OCI-LY7 (cell line): ENCODE measurements around the gene KLC1. TPM values are rescaled to one million over a fixed set of nuclear protein-coding genes. Genes with fewer than 3 reads are reported as not detected.

ENCODE experiments used
- BruUV-seq: library from RNA; stranded (reverse); fragments of 400-500 nt; replicated peaks from 2 replicates; lab custom pipeline; 2021; lab: Mats Ljungman, UMichigan
- CTCF ChIA-PET: fragments of 300-600 bp; sonication (Branson Sonifier 250); formaldehyde crosslinking; loops from one replicate; lab custom pipeline; 2022; ENCODE audit warnings: antibody characterized with exemption; ENCODE audit not compliant: unreplicated experiment; lab: Charles Lee
- POLR2A ChIA-PET: fragments of 300-600 bp; sonication (Branson Sonifier 250); formaldehyde crosslinking; loops from one replicate; lab custom pipeline; 2022; ENCODE audit warnings: antibody characterized with exemption; lab: Charles Lee
- DNase-seq: peaks from one replicate; pipeline ENCODE4 v3.0.0-alpha.2; 2015; ENCODE audit warnings: low spot score
- H2AFZ ChIP-seq: fragments of 200-600 bp; sonication (generic), shearing (Covaris generic); 2 replicates; pipeline ENCODE4 v1.6.1; 2014; ENCODE audit warnings: mild to moderate bottlenecking, antibody characterized with exemption, low read length, moderate library complexity
- H3K27ac ChIP-seq: fragments of 200-600 bp; sonication (generic); 2 replicates; pipeline ENCODE4 v1.5.1; 2014; ENCODE audit warnings: mixed run types, low read depth, mild to moderate bottlenecking, moderate library complexity, low read length, inconsistent platforms; ENCODE audit not compliant: poor library complexity, severe bottlenecking
- H3K36me3 ChIP-seq: fragments of 200-600 bp; sonication (generic); 2 replicates; pipeline ENCODE4 v1.6.1; 2014; ENCODE audit warnings: mild to moderate bottlenecking, antibody characterized with exemption, low read length, moderate library complexity, mixed read lengths; ENCODE audit not compliant: insufficient read depth
- H3K4me1 ChIP-seq: fragments of 200-600 bp; sonication (generic); 2 replicates; pipeline ENCODE4 v1.5.1; 2014; ENCODE audit warnings: mild to moderate bottlenecking, low read length; ENCODE audit not compliant: insufficient read depth, poor library complexity, severe bottlenecking
- H3K4me2 ChIP-seq: fragments of 200-600 bp; sonication (generic); 2 replicates; pipeline ENCODE4 v1.6.1; 2014; ENCODE audit warnings: mild to moderate bottlenecking, low read length
- H3K4me3 ChIP-seq: fragments of 200-600 bp; sonication (generic); 2 replicates; pipeline ENCODE4 v1.5.1; 2014; ENCODE audit warnings: mild to moderate bottlenecking, low read depth, low read length; ENCODE audit not compliant: poor library complexity, severe bottlenecking
- H3K79me2 ChIP-seq: fragments of 200-600 bp; sonication (generic); 2 replicates; pipeline ENCODE4 v1.6.1; 2016; ENCODE audit warnings: low read depth, mild to moderate bottlenecking, low read length, moderate library complexity, mixed read lengths; ENCODE audit not compliant: insufficient read depth
- H3K9me2 ChIP-seq: fragments of 200-600 bp; sonication (generic); 2 replicates; pipeline ENCODE4 v1.6.1; 2016; ENCODE audit warnings: mild to moderate bottlenecking, low read length, mixed read lengths; ENCODE audit not compliant: insufficient read depth
- H3K9me3 ChIP-seq: fragments of 200-600 bp; sonication (generic); 2 replicates; pipeline ENCODE4 v1.6.1; 2014; ENCODE audit warnings: mild to moderate bottlenecking, mixed run types, low read length, mixed read lengths
- H4K20me1 ChIP-seq: fragments of 200-600 bp; sonication (generic); 2 replicates; pipeline ENCODE4 v1.6.1; 2014; ENCODE audit warnings: mild to moderate bottlenecking, antibody characterized with exemption, low read length, moderate library complexity, mixed read lengths; ENCODE audit not compliant: insufficient read depth
- EZH2phosphoT487 ChIP-seq: fragments of 200-600 bp; sonication (generic); IDR thresholded peaks from 2 replicates; pipeline ENCODE4 v1.6.1; 2018; ENCODE audit warnings: low read depth, borderline replicate concordance, mild to moderate bottlenecking, mixed run types, antibody characterized with exemption, low read length, moderate library complexity, mixed read lengths
- intact Hi-C: fragments of 100-400 bp; cut with micrococcal nuclease; formaldehyde crosslinking; loops from one replicate; pipeline ENCODE4 v1.10.0; 2022; ENCODE audit not compliant: unreplicated experiment
- total RNA-seq, 2 experiments: library from RNA; depleted of rRNA in 1 of 2; stranded (reverse); fragments of >200 nt in 1 of 2; shearing (Covaris generic) in 1 of 2; gene quantifications; 2 replicates each; pipeline ENCODE4 v1.2.3, GENCODE V29; 2014 to 2022
- TF ChIP-seq, protein P1 (sequence below): fragments of 200-600 bp; sonication (generic); conservative IDR thresholded peaks from 2 replicates; pipeline ENCODE4 v1.5.1; 2014; ENCODE audit warnings: mild to moderate bottlenecking, antibody characterized with exemption, low read length, moderate library complexity, mixed read lengths

KLC1 gene
- total RNA-seq, 2 experiments from 2014 or later: 147 to 157 TPM

GRCh38 chr14:103638594-103638993 is 9.6 kb downstream of the KLC1 start:
- TF ChIP-seq, protein P1, sequence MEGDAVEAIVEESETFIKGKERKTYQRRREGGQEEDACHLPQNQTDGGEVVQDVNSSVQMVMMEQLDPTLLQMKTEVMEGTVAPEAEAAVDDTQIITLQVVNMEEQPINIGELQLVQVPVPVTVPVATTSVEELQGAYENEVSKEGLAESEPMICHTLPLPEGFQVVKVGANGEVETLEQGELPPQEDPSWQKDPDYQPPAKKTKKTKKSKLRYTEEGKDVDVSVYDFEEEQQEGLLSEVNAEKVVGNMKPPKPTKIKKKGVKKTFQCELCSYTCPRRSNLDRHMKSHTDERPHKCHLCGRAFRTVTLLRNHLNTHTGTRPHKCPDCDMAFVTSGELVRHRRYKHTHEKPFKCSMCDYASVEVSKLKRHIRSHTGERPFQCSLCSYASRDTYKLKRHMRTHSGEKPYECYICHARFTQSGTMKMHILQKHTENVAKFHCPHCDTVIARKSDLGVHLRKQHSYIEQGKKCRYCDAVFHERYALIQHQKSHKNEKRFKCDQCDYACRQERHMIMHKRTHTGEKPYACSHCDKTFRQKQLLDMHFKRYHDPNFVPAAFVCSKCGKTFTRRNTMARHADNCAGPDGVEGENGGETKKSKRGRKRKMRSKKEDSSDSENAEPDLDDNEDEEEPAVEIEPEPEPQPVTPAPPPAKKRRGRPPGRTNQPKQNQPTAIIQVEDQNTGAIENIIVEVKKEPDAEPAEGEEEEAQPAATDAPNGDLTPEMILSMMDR: no peak
- TF ChIP-seq EZH2phosphoT487: no peak
- intact Hi-C loops: no loop called here
- ChIA-PET POLR2A (interaction anchor here (0.6 to 0.7 kb wide), 2 partner anchors 19 to 393 kb away, joined by 5 read pairs; no protein-coding TSS in a partner anchor), CTCF (no interaction called here)
- Histone ChIP-seq H3K4me2 (no peak overlapping the region), H3K4me3 (no peak overlapping the region), H2AFZ (no peak overlapping the region), H4K20me1 (peaks cover 7% of the 10 kb centered on the region; the same call in 1 of the 2 replicates), H3K27ac (no peak overlapping the region), H3K79me2 (peaks cover 98% of the 10 kb centered on the region), H3K4me1 (peaks cover 14% of the 10 kb centered on the region), H3K9me2 (no peaks in the 10 kb centered on the region), H3K9me3 (no peaks in the 10 kb centered on the region), H3K36me3 (peaks cover 46% of the 10 kb centered on the region)
- BruUV-seq: no TSS peak
- no peak for DNase-seq

DNA sequence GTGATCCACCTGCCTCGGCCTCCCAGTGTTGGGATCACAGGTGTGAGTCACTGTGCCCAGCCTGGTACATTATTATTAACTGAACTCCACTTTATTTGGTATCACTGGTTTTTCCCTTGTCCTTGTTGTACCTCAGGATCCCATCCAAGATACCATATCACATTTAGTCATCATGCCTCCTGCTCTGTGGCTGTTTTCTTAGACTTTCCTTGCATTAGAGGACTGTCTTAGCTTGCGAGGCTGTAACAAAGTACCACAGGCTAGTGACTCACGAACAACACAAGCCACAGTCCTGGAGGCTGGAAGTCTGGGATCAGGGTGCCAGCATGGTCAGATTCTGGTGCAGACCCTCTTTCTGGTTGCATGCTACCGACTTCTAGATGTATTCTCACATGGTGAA is 12.2 kb downstream of the KLC1 start:
- Histone ChIP-seq H3K4me3 (no peak overlapping the region), H2AFZ (no peak overlapping the region), H3K36me3 (peaks cover 45% of the 10 kb centered on the region), H3K79me2 (peaks cover 98% of the 10 kb centered on the region), H3K27ac (no peak overlapping the region), H3K4me2 (no peak overlapping the region), H3K9me3 (no peaks in the 10 kb centered on the region), H3K4me1 (no peaks in the 10 kb centered on the region), H4K20me1 (0 out of 2 replicates have a peak, but pooled peaks cover 4% of the 10 kb centered on the region), H3K9me2 (no peaks in the 10 kb centered on the region)
- DNase-seq: no peak
- CTCF ChIA-PET: no interaction called here
- TF ChIP-seq, protein P1: no peak
- no peak for TF ChIP-seq EZH2phosphoT487
- POLR2A ChIA-PET: interaction anchor here (1.0 kb wide), 1 partner anchor 19 kb away, joined by 7 read pairs; no protein-coding TSS in a partner anchor
- no TSS peak for BruUV-seq
- intact Hi-C loops: no loop called here

- TF ChIP-seq, protein P1: no peak
- TF ChIP-seq EZH2phosphoT487: no peak
- intact Hi-C loops: no loop called here
- CTCF ChIA-PET: no interaction called here
- H3K79me2 ChIP-seq: peaks cover 97% of the 10 kb centered on the region
- no peak overlapping the region for H3K4me2 ChIP-seq
- BruUV-seq: no TSS peak
- DNase-seq: no peak
- H3K4me1 ChIP-seq: no peaks in the 10 kb centered on the region
- 0 out of 2 replicates have a peak, but pooled peaks cover 11% of the 10 kb centered on the region for H4K20me1 ChIP-seq
- no peaks in the 10 kb centered on the region for H3K9me3 ChIP-seq
- H3K9me2 ChIP-seq: no peaks in the 10 kb centered on the region
- no peak overlapping the region for H3K27ac ChIP-seq
- H2AFZ ChIP-seq: no peak overlapping the region
- H3K4me3 ChIP-seq: no peak overlapping the region
- POLR2A ChIA-PET: interaction anchor here (0.6 kb wide), 1 partner anchor 22 kb away, joined by 3 read pairs; no protein-coding TSS in a partner anchor
- H3K36me3 ChIP-seq: peaks cover 21% of the 10 kb centered on the region; the same call in 1 of the 2 replicates
Observed at GRCh38 chr14:103646189-103646588, 17.2 kb downstream of the KLC1 start.
